GM19025 (cell line): Measurements from ENCODE around the gene CHST14.

Experiments
- ATAC-seq: cut with Tn5 transposase; IDR thresholded peaks from one replicate; pipeline ENCODE4 v1.9.1; 2021; ENCODE audit warnings: mild to moderate bottlenecking, low read depth, moderate library complexity; ENCODE audit not compliant: unreplicated experiment

CHST14 gene

GRCh38 chr15:40486066-40486770 is 15.4 kb downstream of the CHST14 start:
- no peak for ATAC-seq

GRCh38 chr15:40487816-40488682 is 17.3 kb downstream of the CHST14 start:
- no peak for ATAC-seq

- no peak for ATAC-seq
Measured at GRCh38 chr15:40489274-40490175, 18.7 kb downstream of the CHST14 start.

- ATAC-seq, result no peak
Measured at GRCh38 chr15:40493089-40493840, 22.5 kb downstream of the CHST14 start.

GRCh38 chr15:40495516-40495915 is 24.7 kb downstream of the CHST14 start:
- ATAC-seq, result no peak

- no peak for ATAC-seq
Measured at GRCh38 chr15:40498418-40498817, 27.6 kb downstream of the CHST14 start.

GRCh38 chr15:40498891-40499290 is 28.1 kb downstream of the CHST14 start:
- ATAC-seq, result no peak

GRCh38 chr15:40499931-40500330 is 29.1 kb downstream of the CHST14 start:
- no peak for ATAC-seq

GRCh38 chr15:40500568-40501330 is 30.0 kb downstream of the CHST14 start:
- no peak for ATAC-seq

- no peak for ATAC-seq
Measured at GRCh38 chr15:40501487-40501886, 30.7 kb downstream of the CHST14 start.

- no peak for ATAC-seq
Measured at GRCh38 chr15:40506964-40507571, 36.3 kb downstream of the CHST14 start.

- no peak for ATAC-seq
Measured at GRCh38 chr15:40508216-40508615, 37.4 kb downstream of the CHST14 start.

- no peak for ATAC-seq
Measured at GRCh38 chr15:40510201-40510600, 39.4 kb downstream of the CHST14 start.

GRCh38 chr15:40511093-40511471 is 40.3 kb downstream of the CHST14 start:
- peak; percentile 34 for ATAC-seq

- ATAC-seq, result peak; percentile 58
Measured at GRCh38 chr15:40511472-40512133, 40.8 kb downstream of the CHST14 start.

- ATAC-seq, result no peak
Measured at GRCh38 chr15:40512440-40512839, 41.7 kb downstream of the CHST14 start.

GRCh38 chr15:40513609-40514008 is 42.8 kb downstream of the CHST14 start:
- no peak for ATAC-seq

- no peak for ATAC-seq
Measured at GRCh38 chr15:40516322-40516721, 45.5 kb downstream of the CHST14 start.
